Neuron (in vitro differentiated cells): ENCODE data around the gene RPRD1B.

Experiments
- H2AFZ ChIP-seq: one replicate; pipeline ENCODE4 v1.6.1; 2013; ENCODE audit warnings: low read depth, mild to moderate bottlenecking, inconsistent platforms, low read length, moderate library complexity
- H3K27me3 ChIP-seq: one replicate; pipeline ENCODE4 v1.6.1; 2013; ENCODE audit warnings: low read length; ENCODE audit not compliant: insufficient read depth
- H3K36me3 ChIP-seq: one replicate; pipeline ENCODE4 v1.6.1; 2013; ENCODE audit warnings: low read length; ENCODE audit not compliant: insufficient read depth
- H3K4me1 ChIP-seq: one replicate; pipeline ENCODE4 v1.6.1; 2013; ENCODE audit warnings: low read length; ENCODE audit not compliant: insufficient read depth
- H3K4me3 ChIP-seq: 2 replicates; pipeline ENCODE4 v1.5.1; 2013; ENCODE audit warnings: mild to moderate bottlenecking, low read length, moderate library complexity
- H3K9me3 ChIP-seq: one replicate; pipeline ENCODE4 v1.6.1; 2013; ENCODE audit warnings: low read length

Gene RPRD1B

DNA sequence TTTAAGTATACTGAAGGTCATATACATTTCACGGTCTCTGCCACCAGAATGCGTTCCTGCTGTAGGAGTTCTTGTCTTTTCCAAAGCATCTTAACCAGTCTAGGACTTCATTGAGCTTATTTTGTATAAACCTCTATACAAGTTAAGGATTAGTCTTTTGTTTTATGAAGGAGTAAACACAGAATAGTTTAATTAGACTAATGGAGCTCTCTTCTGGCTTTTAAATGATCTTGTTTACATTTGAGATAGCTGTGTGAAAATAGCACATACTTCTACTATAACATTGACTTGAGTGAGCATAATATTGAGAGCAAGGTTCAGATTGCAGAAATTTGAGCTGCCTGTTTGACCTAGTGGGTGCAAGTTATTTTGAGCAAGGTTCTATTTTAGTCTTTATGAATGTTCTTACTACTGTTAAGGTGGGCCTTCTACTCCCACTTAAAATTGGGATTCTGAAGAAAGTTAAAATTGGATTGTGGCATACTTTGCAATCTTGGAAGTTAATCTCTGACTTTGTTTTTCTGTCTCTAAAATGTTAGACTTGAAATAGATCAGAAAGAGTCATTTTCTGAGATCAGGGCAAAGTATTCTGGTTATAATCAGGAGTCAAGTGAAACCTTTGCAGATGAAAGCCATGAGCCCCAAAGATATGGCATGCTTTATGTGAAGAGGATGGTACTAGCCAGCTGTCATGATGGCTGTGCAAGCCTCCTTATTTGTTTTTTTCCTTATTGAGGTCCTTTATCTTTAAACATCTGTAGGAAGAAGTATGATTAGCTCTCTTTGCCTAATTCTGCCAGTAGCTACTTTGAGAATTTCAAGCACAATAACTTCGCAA lies 41.8 kb downstream of the RPRD1B start:
- Histone ChIP-seq H3K4me1 (no peaks in the 10 kb centered on the region), H3K36me3 (peaks cover 57% of the 10 kb centered on the region)

DNA sequence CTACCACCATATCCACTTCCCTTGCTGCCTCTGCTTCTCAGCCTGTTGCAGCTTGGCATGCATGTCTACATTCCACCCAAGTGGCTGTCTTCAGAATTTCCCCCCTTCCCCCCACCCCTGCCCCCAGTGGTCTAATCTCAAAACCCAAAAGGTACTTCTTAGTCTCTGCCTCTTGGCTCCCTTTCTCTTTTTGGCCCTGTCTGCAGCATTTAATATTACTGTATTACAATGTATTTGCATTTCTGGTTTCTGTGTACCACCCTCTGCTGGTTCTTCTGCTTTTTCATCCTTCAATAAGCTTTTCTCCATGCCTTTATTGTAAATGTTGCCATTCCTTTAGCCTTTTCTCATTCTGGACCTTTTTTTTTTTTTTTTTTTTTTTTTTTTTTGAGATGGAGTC lies 43.0 kb downstream of the RPRD1B start:
- no peaks in the 10 kb centered on the region for H3K4me1 ChIP-seq
- H3K9me3 ChIP-seq, result peaks cover 18% of the 10 kb centered on the region
- H3K36me3 ChIP-seq, result peaks cover 46% of the 10 kb centered on the region
- H3K27me3 ChIP-seq, result no peaks in the 10 kb centered on the region
- no peak overlapping the region for H3K4me3 ChIP-seq
- no peak overlapping the region for H2AFZ ChIP-seq

More for the DNA sequence above, 41.8 kb downstream of the RPRD1B start:
- H3K27me3 ChIP-seq, result no peaks in the 10 kb centered on the region
- no peak overlapping the region for H2AFZ ChIP-seq
- H3K4me3 ChIP-seq, result no peak overlapping the region
- H3K9me3 ChIP-seq, result peaks cover 23% of the 10 kb centered on the region

DNA sequence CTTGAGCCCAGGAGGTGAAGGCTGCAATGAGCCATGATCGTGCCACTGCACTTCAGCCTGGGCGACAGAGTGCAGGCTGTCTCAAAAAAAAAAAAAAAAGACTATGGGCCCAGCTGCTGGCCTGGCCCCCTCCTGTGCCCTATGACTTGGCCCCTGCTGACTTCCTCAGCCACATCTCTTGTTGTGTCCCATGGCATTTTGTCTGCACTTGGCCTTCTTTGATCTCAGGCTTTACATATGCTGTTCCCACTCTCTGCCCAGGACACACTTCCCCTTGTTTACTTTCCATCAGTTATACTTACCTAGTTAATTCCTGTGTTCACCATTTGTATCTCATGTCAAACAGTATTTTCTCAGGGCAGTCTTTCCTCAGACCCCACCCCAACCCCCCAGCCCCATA lies 44.5 kb downstream of the RPRD1B start:
- Histone ChIP-seq H2AFZ (no peak overlapping the region), H3K36me3 (peaks cover 41% of the 10 kb centered on the region), H3K4me3 (no peak overlapping the region), H3K27me3 (no peaks in the 10 kb centered on the region), H3K4me1 (no peaks in the 10 kb centered on the region), H3K9me3 (peaks cover 11% of the 10 kb centered on the region)

DNA sequence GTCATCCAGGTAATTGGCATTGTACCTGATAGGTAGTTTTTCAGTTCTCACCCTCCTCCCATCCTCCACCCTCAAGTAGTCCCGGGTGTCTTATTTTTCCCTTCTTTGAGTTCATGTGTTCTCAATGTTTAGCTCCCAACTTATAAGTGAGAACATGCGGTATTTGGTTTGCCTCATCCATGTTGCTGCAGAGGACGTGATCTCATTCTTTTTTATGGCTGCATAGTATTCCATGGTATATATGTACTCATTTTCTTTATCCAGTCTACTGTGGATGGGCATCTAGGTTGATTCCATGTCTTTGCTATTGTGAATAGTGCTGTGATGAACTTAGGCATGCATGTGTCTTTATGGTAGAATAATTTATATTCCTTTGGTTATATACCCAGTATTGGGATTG lies 45.8 kb downstream of the RPRD1B start:
- Histone ChIP-seq H3K4me3 (no peak overlapping the region), H3K27me3 (no peaks in the 10 kb centered on the region), H3K36me3 (peaks cover 43% of the 10 kb centered on the region), H3K9me3 (peaks cover 11% of the 10 kb centered on the region), H3K4me1 (no peaks in the 10 kb centered on the region), H2AFZ (no peak overlapping the region)

DNA sequence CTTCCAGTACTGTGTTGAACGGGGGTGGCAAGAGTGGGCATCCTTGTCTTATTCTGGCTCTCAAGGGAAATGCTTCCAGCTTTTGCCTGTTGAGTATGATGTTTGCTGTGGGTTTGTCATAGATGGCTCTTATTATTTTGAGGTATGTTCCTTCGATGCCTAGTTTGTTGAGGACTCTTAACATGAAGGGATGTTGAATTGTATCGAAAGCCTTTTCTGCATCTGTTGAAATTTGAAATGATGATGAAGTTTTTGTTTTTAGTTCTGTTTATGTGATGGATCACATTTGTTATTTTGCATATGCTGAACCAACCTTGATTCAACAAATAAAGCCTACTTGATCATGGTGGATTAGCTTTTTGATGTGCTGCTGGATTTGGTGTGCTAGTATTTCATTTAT lies 48.0 kb downstream of the RPRD1B start:
- Histone ChIP-seq H3K4me3 (no peak overlapping the region), H2AFZ (no peak overlapping the region), H3K27me3 (no peaks in the 10 kb centered on the region), H3K9me3 (peaks cover 11% of the 10 kb centered on the region), H3K4me1 (no peaks in the 10 kb centered on the region), H3K36me3 (peaks cover 55% of the 10 kb centered on the region)

DNA sequence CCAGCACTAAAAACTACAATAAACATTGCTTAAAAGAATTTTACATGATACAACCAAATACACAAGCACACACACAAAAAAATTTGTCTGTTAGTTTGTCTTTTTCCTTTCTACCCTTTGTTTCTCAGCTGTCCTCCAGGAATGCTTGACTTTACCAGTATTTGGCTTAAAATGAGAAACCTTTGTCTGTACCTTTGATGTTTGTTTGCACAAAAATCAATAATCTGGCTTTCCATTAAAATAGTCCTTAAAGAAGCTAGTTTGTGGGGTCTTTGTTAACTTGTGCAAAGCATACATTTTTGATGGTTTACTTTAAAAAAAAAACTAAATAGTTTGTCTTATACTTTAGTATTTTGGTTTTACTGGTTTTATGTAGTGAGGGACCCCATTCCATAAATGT lies 49.3 kb downstream of the RPRD1B start:
- H3K4me1 ChIP-seq, result no peaks in the 10 kb centered on the region
- no peak overlapping the region for H2AFZ ChIP-seq
- peaks cover 11% of the 10 kb centered on the region for H3K9me3 ChIP-seq
- no peaks in the 10 kb centered on the region for H3K27me3 ChIP-seq
- H3K4me3 ChIP-seq, result no peak overlapping the region
- H3K36me3 ChIP-seq, result peaks cover 61% of the 10 kb centered on the region

DNA sequence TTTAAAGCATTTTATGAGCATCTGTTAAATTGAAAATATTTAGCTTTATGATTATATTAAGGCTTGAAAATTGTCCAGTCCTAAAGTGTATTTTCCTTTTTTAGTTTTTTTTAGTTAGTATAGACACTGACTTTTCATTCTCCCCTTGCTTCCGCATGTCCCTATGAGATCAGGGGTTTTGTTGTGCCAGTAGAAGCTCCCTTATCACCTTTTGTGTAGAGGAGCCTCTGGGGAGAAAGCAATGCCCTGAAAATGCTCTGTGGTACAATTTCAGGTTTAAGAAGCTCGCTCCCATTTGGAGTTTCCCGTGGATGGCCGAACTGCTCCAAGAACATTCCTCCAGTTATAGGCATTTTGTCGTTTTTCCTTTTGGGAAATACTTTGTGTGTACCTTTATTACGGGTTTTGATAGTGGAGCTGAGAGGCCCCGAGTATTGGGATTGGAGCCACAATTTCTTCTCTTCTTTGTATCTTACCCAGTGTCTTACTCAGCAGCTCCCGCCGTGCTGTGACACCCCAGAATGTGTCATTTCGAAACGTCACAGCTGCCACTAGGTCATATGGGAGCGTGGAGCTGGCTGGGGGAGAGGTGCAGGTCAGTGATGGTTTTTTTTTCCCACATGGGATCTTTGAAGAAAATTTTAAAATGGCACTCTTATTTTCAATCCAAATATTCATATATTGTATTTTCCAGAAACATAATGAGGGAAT lies 49.9 kb downstream of the RPRD1B start:
- H3K9me3 ChIP-seq, result peaks cover 9% of the 10 kb centered on the region
- H3K36me3 ChIP-seq, result peaks cover 63% of the 10 kb centered on the region
- no peaks in the 10 kb centered on the region for H3K4me1 ChIP-seq
- H2AFZ ChIP-seq, result no peak overlapping the region
- no peak overlapping the region for H3K4me3 ChIP-seq
- H3K27me3 ChIP-seq, result no peaks in the 10 kb centered on the region

DNA sequence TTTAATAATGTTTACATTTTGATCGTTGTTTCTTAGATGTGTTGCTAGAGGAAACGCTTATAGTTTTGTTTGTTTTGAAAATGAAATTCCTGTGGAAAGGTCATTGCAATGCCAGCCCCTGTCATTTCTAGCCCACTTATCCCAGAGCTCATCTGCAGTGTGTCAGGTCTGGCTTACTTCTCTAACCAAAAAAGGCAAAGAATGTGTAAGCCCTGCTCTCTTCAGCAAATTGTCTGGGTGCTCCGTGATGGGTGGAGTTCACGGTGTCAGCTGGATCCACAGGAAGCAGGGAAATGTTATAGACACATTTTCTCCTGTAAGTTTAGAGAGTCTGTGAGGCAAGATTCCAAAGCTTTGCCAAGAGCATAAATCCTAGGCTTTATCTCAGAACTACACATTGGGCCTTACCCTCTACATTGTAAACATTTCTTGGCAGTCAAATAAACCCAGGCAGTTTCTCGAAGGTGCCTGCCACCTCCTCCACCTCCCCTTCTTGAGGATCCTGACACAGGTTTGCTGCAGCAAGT lies 50.9 kb downstream of the RPRD1B start:
- H3K4me1 ChIP-seq, result no peaks in the 10 kb centered on the region
- no peak overlapping the region for H3K4me3 ChIP-seq
- H3K36me3 ChIP-seq, result peaks cover 66% of the 10 kb centered on the region
- peaks cover 4% of the 10 kb centered on the region for H3K9me3 ChIP-seq
- H2AFZ ChIP-seq, result no peak overlapping the region
- no peaks in the 10 kb centered on the region for H3K27me3 ChIP-seq

DNA sequence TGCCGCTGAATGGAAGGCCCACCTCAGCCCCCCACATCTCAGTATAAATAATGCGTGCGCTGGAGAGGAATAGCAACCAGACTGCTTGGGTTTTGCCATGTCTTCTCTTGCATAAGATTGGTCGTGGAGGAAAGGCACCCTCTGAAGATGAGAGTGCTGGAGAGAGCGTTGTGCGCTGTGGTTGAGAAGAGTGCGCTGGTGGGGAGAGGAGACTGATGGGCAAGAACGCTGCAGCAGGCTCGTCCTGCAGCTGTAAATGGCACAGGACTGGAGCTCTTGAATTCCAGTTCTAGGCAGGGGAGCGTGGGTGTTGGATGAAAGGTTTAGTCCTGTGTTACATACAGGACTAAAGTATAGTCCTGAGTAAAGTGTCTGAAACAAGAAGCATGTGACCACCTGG lies 51.5 kb downstream of the RPRD1B start:
- Histone ChIP-seq H3K9me3 (peaks cover 4% of the 10 kb centered on the region), H2AFZ (no peak overlapping the region), H3K36me3 (peaks cover 71% of the 10 kb centered on the region), H3K27me3 (no peaks in the 10 kb centered on the region), H3K4me3 (no peak overlapping the region), H3K4me1 (no peaks in the 10 kb centered on the region)

DNA sequence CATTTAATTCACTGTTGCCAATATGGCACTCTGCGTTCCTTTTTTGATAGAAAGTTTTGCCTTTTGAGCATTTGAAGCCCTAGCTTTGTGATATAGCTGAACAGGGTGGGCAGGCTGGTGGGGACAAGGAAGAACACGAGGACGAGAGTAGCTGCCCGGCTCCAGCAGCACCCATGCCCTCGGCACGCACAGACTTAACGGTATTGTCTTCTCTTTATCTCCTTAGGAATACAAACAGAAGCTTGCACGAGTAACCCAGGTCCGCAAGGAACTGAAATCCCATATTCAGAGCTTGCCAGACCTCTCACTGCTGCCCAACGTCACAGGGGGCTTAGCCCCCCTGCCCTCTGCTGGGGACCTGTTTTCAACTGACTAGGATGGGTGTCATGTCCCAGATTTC lies 56.0 kb downstream of the RPRD1B start:
- no peak overlapping the region for H2AFZ ChIP-seq
- no peaks in the 10 kb centered on the region for H3K27me3 ChIP-seq
- H3K36me3 ChIP-seq, result peaks cover 65% of the 10 kb centered on the region
- no peak overlapping the region for H3K4me3 ChIP-seq
- no peaks in the 10 kb centered on the region for H3K4me1 ChIP-seq
- no peaks in the 10 kb centered on the region for H3K9me3 ChIP-seq

DNA sequence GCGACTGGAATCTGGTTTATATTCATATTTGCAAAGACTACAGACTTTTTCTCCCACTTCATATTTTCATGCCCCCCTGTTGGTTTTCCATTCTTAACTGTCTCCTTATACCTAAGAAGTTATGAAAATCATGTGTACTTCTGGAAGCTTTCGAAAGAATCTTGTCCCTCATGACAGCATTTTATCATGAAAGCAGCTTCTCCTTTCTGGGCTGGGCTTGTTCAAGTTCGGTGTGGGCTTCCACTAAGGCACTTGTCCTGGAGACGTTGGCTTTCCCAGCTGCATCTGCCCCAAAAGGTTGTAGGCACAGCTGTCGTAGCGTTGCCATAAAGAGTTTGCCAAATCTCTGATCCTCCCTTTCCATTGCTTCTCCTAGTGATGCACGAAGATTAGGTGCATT lies 56.5 kb downstream of the RPRD1B start:
- Histone ChIP-seq H3K4me3 (no peak overlapping the region), H3K27me3 (no peaks in the 10 kb centered on the region), H2AFZ (no peak overlapping the region), H3K9me3 (no peaks in the 10 kb centered on the region), H3K4me1 (no peaks in the 10 kb centered on the region), H3K36me3 (peaks cover 59% of the 10 kb centered on the region)

DNA sequence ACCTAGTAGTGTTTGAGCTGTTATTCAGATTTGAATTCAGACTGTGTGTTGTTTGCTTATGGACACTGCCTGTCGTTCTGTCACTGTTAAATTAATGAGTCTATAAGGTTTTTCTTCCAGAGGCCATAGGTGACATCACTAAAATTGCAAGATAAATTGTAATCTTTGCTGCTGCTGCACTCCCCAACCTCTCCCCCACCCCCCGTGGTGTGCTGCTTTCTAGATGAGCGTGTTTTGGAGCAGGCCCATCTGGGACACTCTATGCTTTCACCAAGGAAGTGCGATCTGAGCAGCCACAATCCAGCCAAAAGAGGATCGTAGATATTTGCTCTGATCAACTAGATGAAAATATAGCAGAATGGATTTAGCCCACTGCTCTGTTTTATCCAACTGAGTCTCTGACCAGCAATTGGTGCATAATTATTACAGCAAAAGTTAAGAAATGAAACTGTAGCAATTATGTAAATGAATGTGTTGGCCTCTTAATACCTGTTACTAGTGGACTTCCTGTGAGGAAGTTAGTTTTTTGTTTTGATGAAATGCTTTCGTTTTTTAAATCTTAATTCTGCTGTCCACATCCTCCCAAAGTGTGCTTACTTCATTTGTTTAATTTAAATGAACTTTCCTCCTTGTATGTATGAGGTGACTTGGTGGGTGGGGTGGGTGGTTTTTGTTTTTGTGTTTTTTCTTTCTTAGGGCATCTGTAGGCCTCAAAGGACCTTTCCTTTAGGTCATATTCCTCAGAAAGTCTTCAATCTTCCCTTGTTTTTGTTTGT lies 58.1 kb downstream of the RPRD1B start:
- no peak overlapping the region for H3K4me3 ChIP-seq
- H3K27me3 ChIP-seq, result no peaks in the 10 kb centered on the region
- peaks cover under 1% of the 10 kb centered on the region for H3K9me3 ChIP-seq
- H3K4me1 ChIP-seq, result no peaks in the 10 kb centered on the region
- no peak overlapping the region for H2AFZ ChIP-seq
- peaks cover 44% of the 10 kb centered on the region for H3K36me3 ChIP-seq
